CD4-positive, alpha-beta T cell treated with Interleukin-21 for 1 hour (primary cell): Measurements from ENCODE around the gene ZNF175.
"Not testable (repeated sequence)": the region's sequence is repeated elsewhere in the genome, so short reads cannot be mapped to it uniquely, and the experiment has no call there.

ENCODE experiments used
- DNase-seq: peaks from one replicate; pipeline ENCODE4 v3.0.0-alpha.2; 2020

ZNF175 gene

DNA sequence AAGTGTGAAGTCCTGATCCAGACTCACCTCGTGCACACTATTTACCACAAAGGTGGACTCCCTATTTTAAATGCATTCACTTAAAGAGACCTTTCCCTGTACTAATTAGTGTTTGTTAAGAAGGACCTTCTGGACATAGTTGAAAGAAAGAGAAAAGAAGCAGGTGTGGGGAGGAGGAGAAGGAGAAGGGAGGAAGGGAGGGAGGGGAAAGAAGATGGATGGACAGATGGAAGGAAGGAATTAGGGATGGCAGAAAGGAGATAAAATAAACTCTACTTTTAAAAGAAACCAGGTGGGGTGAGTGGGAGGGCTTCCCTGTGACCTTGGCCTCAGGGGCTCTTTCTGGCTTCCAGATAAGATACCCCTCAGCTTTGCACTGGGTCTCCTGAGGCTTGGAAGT, 21.4 kb downstream of the ZNF175 start:
- no peak for DNase-seq

DNA sequence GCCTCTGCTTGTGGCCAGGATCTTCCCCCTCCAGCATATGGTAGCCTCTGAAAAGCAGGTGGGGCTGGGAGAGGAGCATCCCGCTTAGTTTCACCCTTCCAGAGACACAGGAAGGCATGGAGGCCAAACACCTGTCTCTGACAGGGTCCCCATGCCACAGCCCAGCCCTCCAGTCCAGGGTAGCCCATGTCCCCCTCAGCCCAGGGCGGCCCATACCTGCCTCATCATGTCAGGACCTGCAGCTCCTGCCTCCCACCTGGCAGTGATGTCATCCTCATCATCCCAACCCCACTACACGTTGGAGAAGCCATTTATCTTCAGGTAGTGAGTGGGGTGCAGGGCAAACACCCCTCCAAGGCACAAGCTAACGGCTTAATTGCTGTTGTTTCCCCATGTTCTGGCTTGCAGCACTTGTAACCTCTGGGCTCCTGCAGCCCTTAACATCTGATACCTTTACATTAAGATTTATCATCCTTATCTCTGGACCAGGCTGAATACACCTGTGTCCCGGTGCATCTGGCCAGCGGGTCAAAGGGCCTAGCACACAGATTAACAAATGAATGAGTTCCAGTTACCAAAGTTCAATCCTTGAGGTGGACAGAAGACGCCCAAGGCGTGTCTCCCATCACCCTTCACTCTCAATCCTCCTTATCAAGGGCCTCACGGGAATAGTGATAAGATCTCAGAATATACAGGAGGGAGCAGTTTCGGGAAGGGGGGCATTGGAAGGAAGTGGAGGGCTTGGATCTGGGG, 22.2 kb downstream of the ZNF175 start:
- no peak for DNase-seq

DNA sequence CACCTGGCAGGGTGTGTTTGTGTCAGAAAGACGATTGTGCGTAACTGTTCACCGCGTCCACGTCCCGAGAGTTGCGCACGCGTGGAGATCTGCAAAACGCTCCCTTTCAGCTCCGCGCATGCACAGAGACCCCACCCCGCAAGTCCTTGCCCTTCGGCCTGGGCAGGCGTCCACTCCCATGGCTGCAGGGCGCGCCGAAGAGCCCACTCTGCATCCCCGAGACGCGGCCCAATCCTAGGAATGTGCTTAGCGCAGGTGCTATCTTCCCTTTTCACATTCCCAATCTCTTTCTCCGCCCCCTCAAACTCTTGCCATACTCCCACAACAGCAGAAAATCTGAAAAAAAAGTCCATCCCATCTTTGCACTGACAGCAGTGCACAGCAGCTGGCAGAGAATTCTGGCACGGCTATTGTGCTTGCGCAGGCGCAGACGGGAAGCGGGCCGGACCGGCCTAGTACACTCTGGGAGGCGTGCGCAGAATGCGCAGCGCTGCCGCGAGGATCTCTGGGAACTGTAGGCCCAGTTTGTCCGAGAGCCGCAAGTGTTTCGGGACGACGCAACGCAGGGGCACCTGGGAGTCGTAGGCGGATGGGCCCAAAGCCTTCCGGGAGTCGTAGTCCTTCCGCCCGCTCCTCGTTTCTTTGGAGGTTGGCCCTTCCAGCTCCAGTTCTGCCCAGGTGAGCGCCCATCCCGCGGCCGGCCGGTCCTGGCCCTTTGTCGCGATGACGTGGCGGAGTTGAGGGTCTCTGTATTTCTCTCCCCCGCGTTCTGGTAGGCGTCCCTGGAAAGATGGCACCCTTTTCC, 23.1 kb downstream of the ZNF175 start:
- DNase-seq: peak; percentile 97

DNA sequence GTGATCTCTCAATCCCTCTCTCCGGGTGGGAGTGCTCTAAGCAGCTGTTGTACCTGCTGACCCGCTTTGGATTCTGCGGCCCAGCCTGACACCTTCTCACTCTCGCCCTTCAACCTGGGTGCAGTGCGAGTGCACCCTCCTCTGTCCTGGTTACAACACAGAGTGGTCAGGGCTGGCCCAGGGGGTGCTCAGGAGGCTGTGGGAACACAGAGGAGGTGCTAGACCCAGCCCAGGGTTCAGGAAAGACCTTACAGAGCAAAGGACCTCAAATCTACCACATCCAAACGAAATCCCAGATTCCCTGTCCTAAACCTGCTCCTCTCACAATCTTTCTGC, 23.7 kb downstream of the ZNF175 start:
- no peak for DNase-seq

DNA sequence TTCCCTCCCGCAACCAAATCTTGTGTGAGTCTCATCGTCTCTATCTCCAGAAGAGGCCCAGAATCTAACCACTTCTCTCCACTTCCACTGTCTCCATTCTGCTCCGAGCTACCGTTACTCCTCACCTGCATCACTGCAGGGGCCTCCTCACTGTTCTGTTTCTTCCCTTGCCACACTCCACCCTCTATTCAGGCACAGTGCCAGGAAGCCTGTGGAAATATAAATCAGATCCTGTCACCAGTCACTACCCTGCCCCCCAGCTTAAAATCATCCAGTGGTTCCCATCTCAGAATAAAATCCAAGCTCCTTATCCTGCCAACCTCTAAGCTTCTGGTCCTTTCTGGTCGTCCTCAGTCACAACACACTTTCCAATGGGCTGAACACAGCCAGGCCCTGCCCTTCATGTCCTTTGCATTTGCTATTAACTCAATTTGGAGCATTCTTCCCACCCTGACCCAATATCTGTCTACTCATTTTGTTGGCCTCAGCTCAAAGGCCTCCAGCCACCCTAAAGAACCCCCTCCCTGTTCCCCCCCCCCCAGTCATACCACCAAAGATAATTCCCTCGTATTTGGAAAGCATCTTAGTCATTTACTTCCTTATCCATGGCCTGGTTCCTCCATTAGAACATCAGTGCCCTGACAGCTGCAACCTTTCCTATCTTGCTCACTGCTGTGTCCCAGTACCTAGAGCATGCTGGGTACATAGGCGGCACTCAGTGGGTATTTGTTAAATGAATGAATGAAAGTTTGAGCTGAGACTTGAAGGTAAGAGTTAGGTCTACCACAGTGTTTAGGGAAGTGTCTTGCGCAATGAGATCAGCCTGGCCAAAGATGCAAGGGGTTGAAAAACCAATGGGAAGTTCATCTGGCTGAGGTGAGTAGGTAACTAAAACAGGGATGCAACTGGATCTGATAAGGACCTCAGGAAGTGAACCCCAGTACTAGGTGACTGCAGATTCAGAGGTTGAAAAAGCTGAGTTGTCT, 24.4 kb downstream of the ZNF175 start:
- DNase-seq: no peak

DNA sequence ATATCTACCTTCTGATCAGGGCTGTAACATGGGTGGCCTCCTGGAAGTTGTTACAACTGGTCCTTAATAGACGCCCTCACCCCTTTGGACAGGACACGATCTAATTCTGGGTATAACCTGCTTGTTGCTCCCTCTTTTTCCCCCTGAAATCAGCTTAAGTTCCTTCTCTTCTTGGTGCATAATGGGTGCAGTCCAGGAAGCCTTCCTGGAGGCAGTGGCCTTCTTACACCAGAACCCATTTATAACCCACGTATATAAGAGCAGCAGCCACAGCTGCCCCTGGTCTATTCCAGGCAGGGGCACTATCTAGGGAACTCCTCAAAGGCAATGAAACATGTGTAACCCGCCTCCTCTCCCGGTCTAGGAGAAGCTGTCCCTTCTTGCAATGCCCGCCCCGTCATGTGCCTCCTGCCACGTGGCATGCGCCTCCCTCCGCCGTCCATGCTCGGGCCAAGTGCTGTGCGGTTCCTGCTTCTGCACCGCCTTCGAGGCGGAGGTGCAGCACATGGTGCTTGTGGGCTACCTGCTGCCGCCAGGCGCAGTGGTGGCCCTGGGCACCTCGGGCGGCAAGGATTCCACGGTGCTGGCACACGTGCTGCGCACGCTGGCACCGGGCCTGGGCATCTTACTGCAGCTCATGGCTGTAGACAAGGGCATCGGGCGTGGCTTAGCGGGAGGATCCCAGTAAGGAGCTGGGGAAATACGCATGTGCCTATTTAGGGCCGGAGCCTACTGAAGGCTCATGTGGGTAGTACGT, 27.3 kb downstream of the ZNF175 start:
- no peak for DNase-seq

DNA sequence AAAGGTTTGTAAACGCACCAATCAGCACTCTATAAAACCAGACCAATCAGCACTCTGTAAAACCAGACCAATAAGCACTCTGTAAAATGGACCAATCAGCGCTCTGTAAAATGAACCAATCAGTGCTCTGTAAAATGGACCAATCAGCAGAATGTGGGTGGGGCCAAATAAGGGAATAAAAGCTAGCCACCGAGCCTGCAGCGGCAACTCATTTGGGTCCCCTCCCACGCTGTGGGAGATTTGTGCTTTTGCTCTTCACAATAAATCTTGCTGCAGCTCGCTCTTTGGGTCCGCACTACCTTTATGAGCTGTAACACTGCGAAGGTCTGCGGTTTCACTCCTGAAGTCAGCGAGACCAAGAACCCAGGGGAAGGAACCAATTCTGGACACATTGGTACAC, 28.0 kb downstream of the ZNF175 start:
- no peak for DNase-seq

DNA sequence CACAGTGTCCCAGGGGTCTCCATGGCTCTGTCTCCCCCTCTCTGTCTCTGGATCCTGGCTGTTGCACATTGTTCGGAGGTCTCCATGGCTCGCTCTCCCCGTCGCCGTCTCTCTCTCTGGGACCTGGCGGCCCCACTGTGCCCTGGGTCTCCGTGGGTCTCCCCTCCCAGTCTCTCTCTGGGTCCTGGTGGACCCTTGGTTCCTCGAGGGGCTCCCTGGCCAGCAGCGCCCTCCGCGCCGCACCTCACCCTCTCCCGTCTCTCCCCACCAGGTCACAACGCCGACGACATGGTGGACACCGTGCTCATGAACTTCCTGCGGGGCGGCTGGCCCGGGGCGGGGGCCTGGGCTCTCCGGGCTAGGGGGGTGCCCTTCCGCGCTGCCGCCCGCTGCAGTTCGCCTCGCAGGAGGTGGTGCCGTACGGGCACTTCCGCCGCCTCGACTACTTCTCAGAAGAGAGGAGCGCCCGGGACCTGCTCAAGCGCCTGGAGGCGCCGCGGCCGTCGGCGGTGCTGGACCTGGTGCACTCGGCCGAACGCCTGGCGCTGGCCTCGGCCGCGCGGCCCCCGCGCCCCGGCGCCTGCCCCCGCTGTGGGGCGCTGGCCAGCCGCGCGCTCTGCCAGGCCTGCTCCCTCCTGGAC, 30.0 kb downstream of the ZNF175 start:
- peak; percentile 7 for DNase-seq

DNA sequence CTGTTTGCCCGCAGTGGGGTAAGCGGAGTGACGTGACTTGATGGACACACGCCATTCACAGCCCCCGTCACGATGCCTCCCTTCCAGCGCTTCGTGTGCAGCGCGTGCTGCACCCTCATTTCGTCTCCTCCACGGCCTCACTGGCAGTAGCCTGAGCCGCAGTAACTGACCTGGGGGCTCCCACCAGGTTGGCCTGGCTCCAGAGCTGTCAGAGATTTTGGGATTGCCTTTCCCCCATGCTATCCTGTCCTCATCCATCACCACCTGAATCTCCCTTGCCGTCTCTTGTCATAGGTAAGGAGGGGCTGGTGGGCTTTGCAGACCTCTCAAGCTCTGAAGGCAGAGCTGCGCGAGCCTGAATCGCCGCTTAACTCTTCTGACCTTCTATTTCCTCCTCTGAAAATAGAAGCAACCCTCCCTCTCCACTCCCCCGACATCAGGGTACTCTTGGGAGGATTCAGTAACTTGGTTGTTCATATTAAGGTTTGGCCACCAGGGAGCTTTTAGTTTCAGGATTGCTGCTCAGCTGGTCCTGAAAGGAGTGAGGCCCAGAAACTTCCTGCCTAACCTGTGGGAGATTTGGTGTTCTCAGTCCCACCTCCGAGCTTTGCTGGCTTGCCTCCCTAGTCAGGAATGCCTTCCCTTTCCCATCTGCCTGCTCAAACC, 31.2 kb downstream of the ZNF175 start:
- no peak for DNase-seq

DNA sequence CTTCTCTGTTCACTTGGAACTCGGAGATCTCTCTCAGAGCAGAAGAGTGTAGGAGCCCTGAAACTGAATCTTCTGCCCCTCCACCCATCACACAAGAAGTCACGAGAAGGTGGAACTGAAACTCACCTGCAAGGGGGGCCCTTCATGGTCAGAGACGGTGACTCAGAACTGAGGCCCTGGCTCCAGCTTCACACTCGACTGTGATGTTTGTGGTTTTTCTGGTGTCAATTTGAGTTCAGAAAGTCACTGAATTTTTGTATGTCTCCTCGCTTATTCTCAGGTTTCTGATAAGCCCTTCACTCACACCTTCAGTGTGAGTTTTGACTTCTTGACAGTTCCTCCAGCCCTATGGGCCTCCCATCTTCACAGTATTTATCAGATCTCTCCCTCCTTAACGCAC, 36.0 kb downstream of the ZNF175 start:
- no peak for DNase-seq

DNA sequence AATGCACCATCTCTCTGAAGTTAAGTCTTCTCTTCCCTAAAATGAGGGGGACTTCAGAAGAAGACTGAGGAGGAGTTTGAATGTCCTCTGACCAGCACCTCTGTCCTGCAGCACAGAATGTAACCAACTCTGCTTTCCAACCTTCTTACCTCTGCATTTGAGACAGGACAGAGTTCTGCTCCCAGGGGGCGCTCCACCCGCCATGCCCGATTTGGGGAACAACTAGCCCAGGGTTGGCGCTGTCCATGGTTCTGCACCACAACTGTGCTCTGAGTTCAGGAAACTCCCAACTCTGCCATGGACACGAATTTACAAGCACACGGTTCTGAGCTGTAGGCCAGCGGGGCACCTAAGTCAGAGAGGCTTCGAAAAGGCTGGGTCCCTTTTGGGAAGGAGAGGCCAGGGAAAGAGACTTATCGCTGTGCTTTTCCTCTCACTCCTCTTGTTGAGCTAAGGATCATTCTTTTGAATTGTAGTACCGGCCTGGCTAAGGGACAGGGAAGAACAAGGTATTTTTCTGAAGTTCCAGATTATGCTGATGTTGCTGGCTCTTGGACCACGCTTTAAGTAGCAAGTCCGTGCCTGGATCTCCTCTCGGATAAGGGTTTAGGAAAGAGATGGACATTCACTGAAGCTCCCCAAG, 37.0 kb downstream of the ZNF175 start:
- peak; percentile 51 for DNase-seq

DNA sequence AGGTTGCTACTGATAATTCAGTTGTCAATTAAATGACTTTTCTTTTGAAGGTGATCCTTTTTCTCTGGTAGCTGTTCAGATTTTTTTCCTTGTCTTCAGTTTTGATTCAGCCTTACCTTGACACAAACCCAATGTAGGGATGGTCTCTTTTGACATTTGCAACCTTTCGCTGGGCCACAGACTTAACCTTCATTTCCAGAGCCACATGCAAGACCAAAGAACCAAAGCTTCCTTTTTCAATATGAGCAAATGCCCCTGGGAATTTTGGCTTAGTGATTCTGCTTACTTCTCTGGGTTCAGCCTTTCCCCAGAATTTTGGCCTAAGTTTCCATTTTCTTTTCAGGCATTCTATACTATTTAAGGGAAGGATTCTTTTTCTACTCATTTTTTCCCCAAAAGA, 39.5 kb downstream of the ZNF175 start:
- no peak for DNase-seq

DNA sequence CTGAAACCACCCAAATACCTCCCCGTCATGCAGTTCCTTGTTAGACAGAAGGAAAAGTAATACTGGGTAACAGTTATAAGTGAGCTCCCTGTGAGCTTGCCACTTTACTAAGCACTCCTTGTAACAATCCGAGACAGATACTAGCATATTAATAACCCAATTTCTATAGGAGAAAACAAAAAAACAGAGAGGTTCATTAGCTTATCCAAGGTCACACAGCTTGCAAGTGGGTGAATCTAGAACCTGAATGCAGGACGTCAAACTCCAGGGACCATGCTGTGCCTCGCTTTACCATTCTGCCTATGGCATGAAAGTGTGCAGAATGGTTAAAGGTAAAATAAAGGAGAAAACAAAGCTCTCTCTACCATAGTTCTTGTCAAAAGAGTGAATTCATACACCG, 43.7 kb downstream of the ZNF175 start:
- DNase-seq: no peak

DNA sequence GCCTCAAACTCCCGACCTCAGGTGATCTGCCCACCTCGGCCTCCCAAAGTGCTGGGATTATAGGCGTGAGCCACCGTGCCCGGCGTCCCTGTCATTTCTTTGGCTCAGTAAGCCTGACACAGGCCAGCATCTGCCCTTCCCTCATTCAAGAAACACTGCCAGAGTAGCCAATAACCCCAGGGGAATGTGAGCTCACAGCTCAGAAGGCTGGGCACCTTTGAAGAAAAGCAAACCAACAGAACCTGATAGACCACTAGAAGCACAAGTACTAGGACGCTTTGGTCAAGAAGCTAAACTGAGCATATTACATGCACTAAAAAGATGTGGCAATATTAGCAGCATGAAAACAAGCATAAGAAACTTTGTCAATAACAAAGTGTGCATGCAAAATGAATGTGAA, 44.9 kb downstream of the ZNF175 start:
- no peak for DNase-seq

DNA sequence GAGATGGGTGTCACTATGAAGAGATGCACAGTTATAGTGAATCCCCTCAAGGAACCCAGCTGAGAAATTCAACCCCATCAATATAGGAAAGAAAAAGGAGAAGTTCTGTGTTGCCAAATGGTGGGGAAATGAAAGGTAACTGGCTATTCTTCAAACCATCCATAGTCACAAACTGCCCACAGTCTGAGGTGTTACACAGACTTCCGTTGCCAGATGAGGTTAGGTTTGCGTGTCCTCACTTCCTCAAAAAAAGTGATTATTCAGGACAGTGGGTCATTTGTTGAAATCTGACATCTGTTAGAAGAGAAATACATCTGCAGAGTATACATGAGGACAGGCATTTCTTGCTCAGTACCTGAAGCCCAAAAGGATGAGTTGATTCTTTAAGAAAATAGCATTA, 50.1 kb downstream of the ZNF175 start:
- peak; percentile 12 for DNase-seq

DNA sequence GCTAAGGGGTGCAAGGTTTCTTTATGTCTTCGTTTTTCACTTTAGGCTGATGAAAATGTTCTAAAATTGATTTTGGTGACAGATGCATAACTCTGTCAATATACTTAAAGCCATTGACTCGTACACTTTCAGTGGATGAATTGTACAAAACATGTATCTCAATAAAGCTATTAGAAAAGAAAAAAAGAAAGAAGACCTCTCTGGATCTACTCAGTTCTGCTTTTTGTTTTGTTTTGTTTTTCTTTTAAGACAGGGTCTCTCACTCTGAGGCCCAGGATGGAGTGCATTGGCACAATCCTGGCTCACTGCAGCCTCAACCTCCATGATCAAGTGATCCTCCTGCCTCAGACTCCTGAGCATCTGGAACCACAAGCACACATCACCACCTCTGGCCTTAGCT, 55.6 kb downstream of the ZNF175 start:
- DNase-seq: no peak

DNA sequence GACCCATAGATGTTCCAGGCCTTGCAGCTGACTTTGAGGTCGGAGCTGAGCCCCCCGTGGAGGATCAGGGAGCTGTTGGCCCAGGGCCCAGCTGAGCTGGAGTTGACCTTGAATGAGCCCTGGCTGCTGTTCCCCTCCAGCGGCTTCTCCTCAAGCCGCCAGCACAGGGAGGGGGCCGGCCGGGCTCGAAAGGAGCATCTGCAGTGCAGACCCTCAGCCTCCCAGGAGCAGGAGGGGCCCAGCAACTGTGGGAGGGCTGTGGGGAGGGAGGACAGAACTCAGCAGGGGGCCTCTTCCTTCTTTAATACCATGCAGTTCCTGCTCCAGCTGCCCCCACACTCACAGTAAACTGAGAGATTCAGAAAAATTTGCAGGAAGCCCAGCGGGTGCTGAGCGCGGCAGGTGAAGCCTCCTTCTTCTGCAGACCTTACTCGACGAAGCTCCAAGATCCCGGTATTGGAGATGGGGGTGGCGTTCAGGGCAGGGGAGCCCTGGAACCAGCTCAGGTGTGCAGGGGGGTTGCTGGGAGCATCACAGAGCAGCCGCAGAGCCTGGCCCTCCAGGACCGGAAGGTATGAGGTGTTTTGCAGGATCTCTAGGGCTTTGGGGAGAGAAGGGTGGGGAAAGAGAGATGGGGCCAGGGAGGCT, 56.5 kb downstream of the ZNF175 start:
- DNase-seq: no peak

DNA sequence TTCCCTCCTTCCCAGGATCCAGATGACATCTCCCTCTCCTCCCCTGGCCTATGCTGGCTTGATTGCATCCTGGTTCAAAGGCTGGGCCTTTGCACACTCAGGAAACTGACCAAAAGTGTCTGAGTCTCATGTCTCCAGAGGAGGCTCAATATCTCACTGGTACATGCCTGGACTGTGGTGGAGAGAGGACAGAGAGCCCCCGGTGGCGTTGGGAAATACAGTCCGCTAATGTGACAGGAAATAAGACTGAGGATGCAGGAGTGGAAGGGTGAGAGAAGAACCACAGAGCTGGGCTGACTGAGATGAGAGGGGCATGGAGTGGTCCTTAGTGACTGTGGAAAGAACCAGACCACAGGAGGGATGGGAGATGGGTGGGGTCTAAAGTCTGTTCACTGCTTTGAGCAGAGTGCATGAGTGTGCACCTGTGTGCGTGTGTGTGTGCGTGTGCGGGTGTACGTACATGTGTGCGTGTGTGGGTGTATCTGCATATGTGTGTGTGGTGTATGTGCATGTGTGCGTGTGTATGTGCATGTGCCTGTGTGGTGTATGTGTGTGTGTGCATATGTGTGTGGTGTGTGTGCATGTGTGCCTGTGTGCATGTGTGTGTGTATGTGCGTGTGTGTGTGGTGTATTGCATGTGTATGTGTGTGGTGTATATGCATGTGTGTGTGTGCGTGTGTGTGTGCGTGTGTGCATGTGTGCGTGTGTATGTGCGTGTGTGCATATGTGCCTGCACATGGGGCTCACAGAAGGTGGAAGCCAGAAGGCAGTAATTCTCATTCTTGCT, 57.3 kb downstream of the ZNF175 start:
- DNase-seq: no peak

DNA sequence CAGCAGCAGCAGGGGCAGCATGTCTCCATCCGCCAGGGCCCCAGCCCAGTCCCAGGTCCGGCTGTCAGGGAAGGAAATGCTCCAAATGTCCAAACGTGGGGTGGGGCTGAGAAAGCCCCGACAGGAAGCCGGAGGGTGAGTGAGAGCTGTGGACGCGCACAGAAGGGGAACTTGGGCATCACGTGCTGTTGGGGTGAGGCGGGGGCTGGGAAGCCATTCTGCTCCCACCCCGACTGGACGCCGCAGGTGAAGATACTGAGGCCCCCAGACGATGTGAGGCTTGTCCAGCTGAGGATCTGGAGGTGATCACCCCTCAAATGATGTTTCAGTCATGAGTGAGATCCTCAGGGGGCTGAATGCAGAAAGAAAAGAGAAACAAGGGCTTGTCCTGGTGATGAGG, 59.2 kb downstream of the ZNF175 start, which contains the start of gene SIGLEC5:
Gene SIGLEC5, minus strand, starts transcription at position 87 of the 400 bp plus-strand sequence. Its CDS starts 66 bp downstream, at position 21.
- DNase-seq: not testable (repeated sequence)
